ENCODE data around the gene ZFYVE28.
"Not testable (repeated sequence)": the region's sequence is repeated elsewhere in the genome, so short reads cannot be mapped to it uniquely, and the experiment has no call there.

DNA sequence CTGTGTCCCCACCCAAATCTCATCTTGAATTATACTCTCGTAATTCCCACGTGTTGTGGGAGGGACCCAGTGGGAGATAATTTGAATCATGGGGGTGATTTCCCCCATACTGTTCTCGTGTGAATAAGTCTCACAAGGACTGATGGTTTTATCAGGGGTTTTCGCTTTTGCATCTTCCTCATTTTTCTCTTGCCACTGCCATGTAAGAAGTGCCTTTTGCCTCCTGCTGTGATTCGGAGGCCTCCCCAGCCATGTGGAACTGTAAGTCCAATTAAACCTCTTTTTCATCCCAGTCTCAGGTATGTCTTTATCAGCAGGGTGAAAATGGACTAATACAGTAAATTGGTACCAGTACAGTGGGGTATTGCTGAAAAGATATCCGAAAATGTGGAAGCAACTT is 37.9 kb downstream of the ZFYVE28 start:
- not testable (repeated sequence) for TF ChIP-seq BHLHE40 (IDR thresholded peaks at IDR 0.05; ENCODE audit: borderline replicate concordance); SP1 (IDR thresholded peaks at IDR 0.05); L3MBTL2 (conservative IDR thresholded peaks at IDR 0.05); FOXA1 (IDR thresholded peaks at IDR 0.05); SUZ12 (IDR thresholded peaks at IDR 0.05); FOXK2 (IDR thresholded peaks at IDR 0.05); CTBP1 (IDR thresholded peaks at IDR 0.05; ENCODE audit: borderline replicate concordance); NFRKB (IDR thresholded peaks at IDR 0.05)

Data from HEK293T (cell line).